GM19328 (cell line): Measurements from ENCODE around the gene ERC1.
"Not testable (repeated sequence)": the region's sequence is repeated elsewhere in the genome, so short reads cannot be mapped to it uniquely, and the experiment has no call there.

Source experiments
- ATAC-seq: cut with Tn5 transposase; IDR thresholded peaks from one replicate; pipeline ENCODE4 v1.9.1; 2021; ENCODE audit warnings: mild to moderate bottlenecking, moderate library complexity; ENCODE audit not compliant: unreplicated experiment

The ERC1 gene

DNA sequence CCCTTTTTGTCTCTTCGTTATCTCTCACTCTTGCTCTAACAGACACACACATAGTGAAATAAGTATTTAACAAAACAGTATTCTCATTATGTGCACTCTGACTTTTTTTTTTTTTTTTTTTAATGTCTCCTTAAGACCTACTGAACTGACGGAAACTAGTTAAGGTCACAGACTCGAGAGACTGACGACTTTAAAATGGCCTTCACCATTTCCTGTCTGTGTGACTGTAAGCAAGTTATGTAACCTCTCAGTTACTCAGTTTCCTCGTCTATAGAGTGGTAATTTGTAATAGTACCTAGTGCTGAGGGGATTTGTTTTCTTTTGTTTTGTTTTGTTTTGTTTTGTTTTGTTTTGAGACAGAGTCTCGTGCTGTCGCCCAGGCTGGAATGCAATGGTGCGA is 318.6 kb downstream of the ERC1 start:
- no peak for ATAC-seq

DNA sequence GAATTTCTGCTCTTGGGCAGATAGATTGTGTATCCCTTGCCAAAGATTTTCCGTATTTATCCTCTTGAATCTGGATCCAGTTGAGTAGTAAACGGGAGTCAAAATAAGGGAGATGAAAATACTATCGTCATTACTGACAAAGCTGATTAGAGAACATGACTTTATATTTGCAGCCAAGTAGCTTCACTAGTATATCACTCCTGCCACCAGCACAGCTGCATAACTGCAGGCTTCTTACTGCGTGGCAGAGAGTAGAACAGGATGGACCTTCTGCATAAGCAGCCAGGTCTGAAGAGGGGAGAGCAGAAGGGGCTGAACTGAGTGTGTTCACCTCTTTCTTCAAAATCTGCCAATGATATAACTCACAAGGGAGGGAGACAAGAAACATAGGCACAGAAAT is 319.6 kb downstream of the ERC1 start:
- no peak for ATAC-seq

GRCh38 chr12:1311145-1311544 is 320.1 kb downstream of the ERC1 start:
- no peak for ATAC-seq

DNA sequence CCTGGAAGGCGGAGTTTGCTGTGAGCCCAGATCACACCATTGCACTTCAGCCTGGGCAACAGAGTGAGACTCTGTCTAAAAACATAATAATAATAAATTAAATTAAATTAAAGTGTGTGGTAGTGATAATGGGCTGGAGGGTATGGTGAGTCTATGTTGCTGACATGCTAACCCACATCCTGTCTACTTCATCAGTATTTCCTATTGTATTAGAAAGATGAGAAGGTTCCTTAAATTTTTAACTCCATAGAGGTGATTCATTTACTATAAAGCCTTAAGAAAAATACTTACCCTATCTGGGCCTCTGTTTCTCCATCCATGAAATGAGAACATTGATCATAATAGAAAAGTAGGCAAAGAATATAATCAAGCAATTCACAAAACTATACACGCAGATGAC is 322.9 kb downstream of the ERC1 start:
- no peak for ATAC-seq

- ATAC-seq, result no peak
Measured at GRCh38 chr12:1314523-1314922, 323.5 kb downstream of the ERC1 start.

- not testable (repeated sequence) for ATAC-seq
Measured at GRCh38 chr12:1316991-1317390, 326.0 kb downstream of the ERC1 start.

- ATAC-seq, result no peak
Measured at GRCh38 chr12:1318327-1319031, 327.5 kb downstream of the ERC1 start.

DNA sequence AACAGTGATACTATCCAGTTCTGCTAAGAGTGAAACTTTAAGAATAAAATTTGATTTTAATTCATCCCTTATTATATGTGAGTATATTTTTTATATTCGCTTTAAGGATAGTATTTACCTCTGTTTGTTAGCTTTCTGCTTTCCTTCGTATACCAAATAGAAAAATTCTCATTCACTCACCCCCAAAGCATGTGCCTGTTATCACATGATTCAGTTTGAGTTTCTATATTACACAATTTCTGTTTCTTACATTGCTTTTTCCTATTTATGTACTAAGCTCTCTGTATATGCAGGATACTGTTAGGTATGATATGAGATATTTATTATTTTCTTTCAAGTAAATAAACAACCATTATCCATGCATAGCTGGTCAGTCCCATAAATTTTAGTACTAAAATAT is 328.2 kb downstream of the ERC1 start:
- no peak for ATAC-seq

GRCh38 chr12:1320021-1320420 is 329.0 kb downstream of the ERC1 start:
- no peak for ATAC-seq

- ATAC-seq, result no peak
Measured at GRCh38 chr12:1322821-1323220, 331.8 kb downstream of the ERC1 start.

DNA sequence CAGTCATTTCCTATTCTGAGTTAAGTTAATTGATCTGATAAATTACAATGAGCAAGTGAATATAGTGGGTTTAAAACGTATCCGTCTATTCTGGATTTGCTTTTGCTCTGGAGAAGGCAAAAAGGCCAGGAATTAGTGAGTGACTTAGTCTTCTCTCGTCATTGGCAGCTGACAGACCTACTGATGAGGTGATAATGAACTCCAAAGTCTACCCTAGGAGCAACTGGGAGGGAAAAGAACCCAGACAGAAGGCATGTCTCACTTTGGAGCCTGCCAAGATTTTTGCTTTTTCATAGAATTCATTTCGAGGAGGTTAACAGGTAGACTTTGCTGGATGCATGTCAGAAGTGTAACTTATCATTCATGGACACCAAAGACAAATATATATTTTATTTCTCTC is 333.1 kb downstream of the ERC1 start:
- no peak for ATAC-seq

GRCh38 chr12:1324910-1325309 is 333.9 kb downstream of the ERC1 start:
- no peak for ATAC-seq

- no peak for ATAC-seq
Measured at GRCh38 chr12:1325666-1326065, 334.6 kb downstream of the ERC1 start.

- ATAC-seq, result no peak
Measured at GRCh38 chr12:1326258-1326657, 335.2 kb downstream of the ERC1 start.

DNA sequence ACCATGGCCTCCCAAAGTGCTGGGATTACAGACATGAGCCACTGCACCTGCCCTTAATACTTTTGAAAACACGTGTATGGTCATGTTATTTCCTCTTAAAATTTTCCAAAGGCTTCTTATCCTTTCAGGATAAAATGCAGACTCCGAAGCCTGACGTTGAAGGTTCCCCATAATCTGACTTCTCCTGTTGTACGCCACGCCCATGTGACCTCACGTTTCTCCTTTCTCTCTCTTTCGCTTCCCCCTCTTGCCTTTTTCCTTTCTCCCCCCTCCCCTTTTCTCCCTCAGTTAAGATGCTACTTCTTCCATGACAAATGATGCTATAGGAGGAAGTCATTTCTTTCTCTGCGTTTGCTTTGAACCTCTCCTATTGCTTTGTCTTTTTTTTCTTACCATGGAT is 337.4 kb downstream of the ERC1 start:
- ATAC-seq, result no peak

DNA sequence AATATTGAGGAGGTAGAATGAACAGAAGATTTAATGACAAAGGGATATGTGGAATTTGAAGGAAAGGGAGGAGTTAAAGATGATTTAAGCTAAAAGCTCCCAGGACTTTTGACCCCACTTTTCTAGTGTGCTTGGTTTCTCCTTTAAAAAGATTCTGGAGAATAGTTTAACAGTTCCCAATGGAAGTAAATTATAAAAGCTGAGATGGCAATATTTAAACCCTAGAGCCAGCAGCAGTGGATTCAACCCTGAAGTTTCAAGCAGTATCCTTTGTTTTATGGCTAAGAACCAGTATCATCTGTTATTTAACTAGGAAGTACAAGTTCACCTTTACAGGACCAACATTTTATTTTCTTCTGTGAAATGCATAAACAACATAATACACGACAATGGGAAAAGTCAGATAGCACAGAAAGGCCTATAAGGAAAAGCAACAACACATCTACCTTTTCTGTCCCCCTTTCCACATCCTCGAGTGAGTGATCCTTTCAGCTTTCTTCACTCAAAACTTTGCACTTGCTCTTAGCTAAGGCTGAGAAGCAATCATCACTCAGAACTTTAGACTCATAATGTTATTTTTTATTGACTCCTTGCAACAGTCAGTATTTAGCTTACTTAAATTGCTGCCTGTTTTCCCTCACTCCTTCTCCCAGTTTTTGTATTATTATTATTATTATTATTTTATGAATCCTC is 338.9 kb downstream of the ERC1 start:
- no peak for ATAC-seq

GRCh38 chr12:1330477-1330827 is 339.4 kb downstream of the ERC1 start:
- no peak for ATAC-seq

DNA sequence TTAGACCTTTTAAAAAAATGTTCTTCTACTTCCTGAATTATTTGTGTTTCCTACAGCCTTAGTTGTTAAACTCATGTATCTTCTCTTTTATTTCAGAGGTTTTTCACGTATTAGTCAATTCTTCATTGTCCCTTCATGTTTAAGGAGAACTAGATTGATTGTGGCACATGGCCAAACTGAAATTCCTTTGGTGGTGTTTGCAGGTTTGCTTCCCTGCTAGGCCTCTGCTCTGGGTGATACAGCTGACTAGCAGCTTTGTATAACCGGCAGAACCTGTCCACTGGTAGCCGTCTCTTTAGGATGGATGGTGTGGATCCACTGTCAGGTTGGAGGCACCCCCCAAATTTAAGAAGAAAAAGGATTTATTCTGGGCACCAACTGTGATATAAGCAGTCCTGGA is 341.3 kb downstream of the ERC1 start:
- no peak for ATAC-seq

DNA sequence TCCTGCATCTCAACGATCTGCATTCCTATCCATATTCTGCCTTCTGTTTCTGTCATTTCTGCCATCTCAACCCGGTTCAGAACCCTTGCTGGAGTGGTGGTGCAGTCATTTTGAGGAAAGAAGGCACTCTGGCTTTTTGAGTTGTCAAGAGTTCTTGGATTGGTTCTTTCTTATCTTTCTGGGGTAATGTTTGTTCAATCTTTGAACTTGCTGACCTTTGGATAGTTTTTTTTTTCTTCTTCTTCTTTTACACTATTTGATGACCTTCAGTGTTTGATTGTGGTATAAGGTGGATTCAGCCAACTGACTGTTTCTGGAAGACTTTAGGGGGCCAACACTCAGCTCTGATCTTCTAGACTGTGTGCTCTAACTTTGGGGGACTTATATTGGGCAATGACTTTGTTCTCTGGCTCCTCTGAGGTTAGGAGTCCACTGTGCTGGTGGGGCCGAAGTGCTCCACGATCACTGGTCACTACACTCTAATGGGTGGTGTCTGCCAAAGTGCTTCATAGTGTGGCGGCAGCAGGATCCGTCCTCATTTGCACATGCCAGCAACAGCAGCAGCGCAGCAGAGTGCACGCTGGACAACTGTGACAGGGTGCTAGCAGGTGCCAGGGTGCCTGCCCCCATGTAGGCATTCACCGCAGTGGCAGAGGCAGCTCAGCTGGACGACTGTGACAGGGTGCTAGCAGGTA is 347.6 kb downstream of the ERC1 start:
- ATAC-seq, result no peak

GRCh38 chr12:1339178-1339541 is 348.1 kb downstream of the ERC1 start:
- ATAC-seq, result not testable (repeated sequence)

- ATAC-seq, result no peak
Measured at GRCh38 chr12:1339618-1340319, 348.7 kb downstream of the ERC1 start.

DNA sequence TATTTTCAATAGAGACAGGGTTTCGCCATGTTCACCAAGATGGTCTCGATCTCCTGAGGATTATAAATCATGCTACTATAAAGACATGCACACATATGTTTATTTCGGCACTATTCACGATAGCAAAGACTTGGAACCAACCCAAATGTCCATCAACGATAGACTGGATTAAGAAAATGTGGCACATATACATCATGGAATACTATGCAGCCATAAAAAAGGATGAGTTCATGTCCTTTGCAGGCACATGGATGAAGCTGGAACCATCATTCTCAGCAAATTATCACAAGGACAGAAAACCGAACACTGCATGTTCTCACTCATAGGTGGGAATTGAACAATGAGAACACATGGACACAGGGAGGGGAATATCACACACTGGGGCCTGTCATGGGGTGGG is 350.2 kb downstream of the ERC1 start:
- not testable (repeated sequence) for ATAC-seq
